CD14-positive monocyte (primary cell): Measurements from ENCODE around the gene RDH5. TPM values are rescaled to one million over a fixed set of nuclear protein-coding genes. Genes with fewer than 3 reads are reported as not detected.

ENCODE experiments used
- DNase-seq, 3 donors: peaks; one replicate each; pipeline ENCODE4 v3.0.0-alpha.2; 2011 to 2022
- H2AFZ ChIP-seq: 2 replicates; pipeline ENCODE4 v1.6.0; 2012; ENCODE audit warnings: mild to moderate bottlenecking, low read depth, low read length, inconsistent platforms; ENCODE audit not compliant: insufficient read depth, poor library complexity, severe bottlenecking
- H3K27ac ChIP-seq, 2 donors: 1 replicate in 1 of 2; 2 replicates in 1 of 2; pipeline ENCODE4 v1.5.1; 2012 to 2013; ENCODE audit warnings: low read length in 2 of 2, control low read depth in 1 of 2, inconsistent platforms in 1 of 2, low read depth in 1 of 2, mild to moderate bottlenecking in 1 of 2
- H3K27me3 ChIP-seq, 2 donors: one replicate each; pipeline versions ENCODE4 v1.6.0 to v1.6.1; 2011 to 2013; ENCODE audit warnings: low read length in 2 of 2; ENCODE audit not compliant: control insufficient read depth in 2 of 2, insufficient read depth in 2 of 2
- H3K36me3 ChIP-seq, 2 donors: replicated peaks in 1 of 2; 1 replicate in 1 of 2; 2 replicates in 1 of 2; pipeline versions ENCODE4 v1.5.1 to v1.6.1; 2012 to 2013; ENCODE audit warnings: low read length in 2 of 2, control low read depth in 1 of 2, inconsistent platforms in 1 of 2, mild to moderate bottlenecking in 1 of 2; ENCODE audit not compliant: insufficient read depth in 2 of 2, control insufficient read depth in 1 of 2
- H3K4me1 ChIP-seq, 2 donors: 1 replicate in 1 of 2; 2 replicates in 1 of 2; pipeline versions ENCODE4 v1.5.1 to v1.6.1; 2012 to 2013; ENCODE audit warnings: low read length in 2 of 2, control low read depth in 1 of 2, inconsistent platforms in 1 of 2, mild to moderate bottlenecking in 1 of 2, moderate library complexity in 1 of 2; ENCODE audit not compliant: insufficient read depth in 2 of 2, control insufficient read depth in 1 of 2
- H3K4me2 ChIP-seq: replicated peaks from 2 replicates; pipeline ENCODE3; 2012; ENCODE audit warnings: low read length, moderate library complexity, mild to moderate bottlenecking; ENCODE audit not compliant: poor library complexity, severe bottlenecking; ENCODE audit errors: extremely low read depth
- H3K4me3 ChIP-seq, 3 experiments: fragments of 200-600 bp in 1 of 3; sonication (generic) in 1 of 3; replicated peaks in 1 of 3; 1 replicate in 2 of 3; 2 replicates in 1 of 3; pipeline ENCODE4 v1.5.1; 2011 to 2013; ENCODE audit warnings: low read length in 3 of 3, mild to moderate bottlenecking in 3 of 3, control low read depth in 2 of 3, low read depth in 2 of 3, inconsistent platforms in 1 of 3, moderate library complexity in 1 of 3
- H3K79me2 ChIP-seq: 2 replicates; pipeline ENCODE4 v1.6.0; 2012; ENCODE audit warnings: mild to moderate bottlenecking, control low read depth, inconsistent platforms, low read length, moderate library complexity; ENCODE audit not compliant: insufficient read depth
- H3K9ac ChIP-seq: 2 replicates; pipeline ENCODE4 v1.6.0; 2017; ENCODE audit warnings: low read length, mild to moderate bottlenecking; ENCODE audit not compliant: insufficient read depth, poor library complexity, severe bottlenecking
- H3K9me3 ChIP-seq, 2 donors: replicated peaks in 1 of 2; 1 replicate in 1 of 2; 2 replicates in 1 of 2; pipeline versions ENCODE4 v1.5.1 to v1.6.1; 2012 to 2013; ENCODE audit warnings: low read length in 2 of 2, control low read depth in 1 of 2; ENCODE audit not compliant: control insufficient read depth in 1 of 2, insufficient read depth in 1 of 2
- H4K20me1 ChIP-seq: 2 replicates; pipeline ENCODE4 v1.6.0; 2012; ENCODE audit warnings: mild to moderate bottlenecking, low read length, control low read depth, moderate library complexity; ENCODE audit not compliant: insufficient read depth
- H3K27ac Mint-ChIP-seq, 7 donors: one replicate each; pipeline ENCODE4 v1.8.0; 2020; ENCODE audit warnings: mild to moderate bottlenecking in 7 of 7, mixed read lengths in 7 of 7, moderate library complexity in 6 of 7, inconsistent platforms in 2 of 7
- H3K27me3 Mint-ChIP-seq, 3 donors: one replicate each; pipeline ENCODE4 v1.8.0; 2021 to 2022; ENCODE audit warnings: low read depth in 3 of 3, mild to moderate bottlenecking in 3 of 3, mixed read lengths in 3 of 3, moderate library complexity in 3 of 3, inconsistent platforms in 1 of 3
- H3K36me3 Mint-ChIP-seq, 2 donors: one replicate each; pipeline ENCODE4 v1.8.0; 2020; ENCODE audit warnings: mixed read lengths in 2 of 2, inconsistent platforms in 1 of 2, mild to moderate bottlenecking in 1 of 2
- H3K4me1 Mint-ChIP-seq: one replicate; pipeline ENCODE4 v1.8.0; 2020; ENCODE audit warnings: mild to moderate bottlenecking, mixed read lengths
- H3K4me3 Mint-ChIP-seq, 2 donors: one replicate each; pipeline ENCODE4 v1.8.0; 2020; ENCODE audit warnings: mild to moderate bottlenecking in 2 of 2, mixed read lengths in 2 of 2, moderate library complexity in 1 of 2
- H3K9me3 Mint-ChIP-seq, 7 donors: one replicate each; pipeline ENCODE4 v1.8.0; 2020 to 2022; ENCODE audit warnings: mixed read lengths in 7 of 7, mild to moderate bottlenecking in 6 of 7, moderate library complexity in 6 of 7, inconsistent platforms in 2 of 7
- WGBS: methylation state at CpG from one replicate; pipeline ENCODE4 v1.1.5; 2013; ENCODE audit warnings: missing lambda C conversion rate; ENCODE audit not compliant: insufficient coverage; 5-methylcytosine and 5-hydroxymethylcytosine counted together
- intact Hi-C, 2 donors: fragments of 100-400 bp; cut with micrococcal nuclease; formaldehyde crosslinking; loops; one replicate each; pipeline versions ENCODE4 v1.15.0 to v1.15.1; 2023
- polyA plus RNA-seq, 3 donors: library from polyadenylated mRNA; depleted of rRNA in 1 of 3; unstranded in 2 of 3; stranded (reverse) in 1 of 3; fragments of 300-500 nt in 2 of 3; fragments of >200 nt in 1 of 3; fragmentation: Illumina TruSeq in 2 of 3; gene quantifications; 1 replicate in 2 of 3; 2 replicates in 1 of 3; pipeline ENCODE4 v1.2.3, GENCODE V29; 2012 to 2021
- TF ChIP-seq, protein P1 (sequence below): fragments of 200-600 bp; IDR thresholded peaks from one replicate; pipeline ENCODE4 v1.8.0; 2022; ENCODE audit warnings: antibody characterized with exemption, mild to moderate bottlenecking

Gene RDH5
- polyA plus RNA-seq, 3 donors = 1.2 to 10.4 (median 1.2) TPM

DNA sequence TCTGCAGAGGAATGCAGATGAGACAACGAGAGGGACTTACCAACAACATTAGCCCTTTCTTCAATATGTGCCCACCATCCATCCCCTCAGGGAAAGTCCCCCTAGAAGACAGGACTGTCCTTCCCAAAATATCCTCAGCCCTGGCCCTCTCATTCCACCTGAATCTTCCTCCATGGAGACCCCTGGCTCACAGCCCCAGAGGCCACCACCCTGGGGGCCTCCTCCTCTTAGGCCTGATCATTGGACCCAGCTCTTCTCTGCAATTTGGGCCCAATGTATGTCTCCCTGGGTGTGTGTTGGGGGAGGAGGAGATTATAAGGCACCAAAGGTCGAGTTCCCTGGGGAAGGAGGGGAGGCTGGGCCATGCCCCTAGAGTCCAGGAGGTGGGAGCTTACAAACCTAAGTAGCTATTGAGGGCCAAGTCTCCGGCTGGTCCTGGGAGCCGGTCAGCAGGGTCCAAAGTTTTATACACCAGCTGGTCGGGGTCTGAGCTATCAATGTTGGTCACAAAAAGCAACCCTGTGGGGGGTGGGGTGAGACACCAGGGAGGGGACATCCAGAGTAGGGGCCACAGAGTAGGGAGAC is 20.6 kb upstream of the RDH5 start:
- Histone ChIP-seq H3K79me2 (no peaks in the 10 kb centered on the region), H3K9me3 (no peaks in the 10 kb centered on the region), H3K27ac (no peak overlapping the region), H2AFZ (no peak overlapping the region), H4K20me1 (no peaks in the 10 kb centered on the region), H3K4me2 (no peak overlapping the region), H3K27me3 (no peaks in the 10 kb centered on the region), H3K9ac (no peak overlapping the region), H3K4me1 (peaks cover 0 to 3% of the 10 kb centered on the region in 2 donors), H3K36me3 (no peaks in the 10 kb centered on the region), H3K4me3 (no peak overlapping the region)
- H3K9me3 Mint-ChIP-seq = peaks cover 0 to 3% (median 0%) of the 10 kb centered on the region in 7 donors
- H3K4me3 Mint-ChIP-seq = no peak overlapping the region
- H3K27ac Mint-ChIP-seq = no peak overlapping the region
- H3K27me3 Mint-ChIP-seq = peaks cover 8 to 13% (median 10%) of the 10 kb centered on the region in 3 donors
- intact Hi-C loops = no loop called here
- TF ChIP-seq, protein P1, sequence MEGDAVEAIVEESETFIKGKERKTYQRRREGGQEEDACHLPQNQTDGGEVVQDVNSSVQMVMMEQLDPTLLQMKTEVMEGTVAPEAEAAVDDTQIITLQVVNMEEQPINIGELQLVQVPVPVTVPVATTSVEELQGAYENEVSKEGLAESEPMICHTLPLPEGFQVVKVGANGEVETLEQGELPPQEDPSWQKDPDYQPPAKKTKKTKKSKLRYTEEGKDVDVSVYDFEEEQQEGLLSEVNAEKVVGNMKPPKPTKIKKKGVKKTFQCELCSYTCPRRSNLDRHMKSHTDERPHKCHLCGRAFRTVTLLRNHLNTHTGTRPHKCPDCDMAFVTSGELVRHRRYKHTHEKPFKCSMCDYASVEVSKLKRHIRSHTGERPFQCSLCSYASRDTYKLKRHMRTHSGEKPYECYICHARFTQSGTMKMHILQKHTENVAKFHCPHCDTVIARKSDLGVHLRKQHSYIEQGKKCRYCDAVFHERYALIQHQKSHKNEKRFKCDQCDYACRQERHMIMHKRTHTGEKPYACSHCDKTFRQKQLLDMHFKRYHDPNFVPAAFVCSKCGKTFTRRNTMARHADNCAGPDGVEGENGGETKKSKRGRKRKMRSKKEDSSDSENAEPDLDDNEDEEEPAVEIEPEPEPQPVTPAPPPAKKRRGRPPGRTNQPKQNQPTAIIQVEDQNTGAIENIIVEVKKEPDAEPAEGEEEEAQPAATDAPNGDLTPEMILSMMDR = no peak
- H3K36me3 Mint-ChIP-seq = peaks cover 3% of the 10 kb centered on the region in 2 donors
- WGBS = 89% methylated on average over 4 of the region's 5 CpGs
- H3K4me1 Mint-ChIP-seq = peaks cover 10% of the 10 kb centered on the region
- DNase-seq = no peak

DNA sequence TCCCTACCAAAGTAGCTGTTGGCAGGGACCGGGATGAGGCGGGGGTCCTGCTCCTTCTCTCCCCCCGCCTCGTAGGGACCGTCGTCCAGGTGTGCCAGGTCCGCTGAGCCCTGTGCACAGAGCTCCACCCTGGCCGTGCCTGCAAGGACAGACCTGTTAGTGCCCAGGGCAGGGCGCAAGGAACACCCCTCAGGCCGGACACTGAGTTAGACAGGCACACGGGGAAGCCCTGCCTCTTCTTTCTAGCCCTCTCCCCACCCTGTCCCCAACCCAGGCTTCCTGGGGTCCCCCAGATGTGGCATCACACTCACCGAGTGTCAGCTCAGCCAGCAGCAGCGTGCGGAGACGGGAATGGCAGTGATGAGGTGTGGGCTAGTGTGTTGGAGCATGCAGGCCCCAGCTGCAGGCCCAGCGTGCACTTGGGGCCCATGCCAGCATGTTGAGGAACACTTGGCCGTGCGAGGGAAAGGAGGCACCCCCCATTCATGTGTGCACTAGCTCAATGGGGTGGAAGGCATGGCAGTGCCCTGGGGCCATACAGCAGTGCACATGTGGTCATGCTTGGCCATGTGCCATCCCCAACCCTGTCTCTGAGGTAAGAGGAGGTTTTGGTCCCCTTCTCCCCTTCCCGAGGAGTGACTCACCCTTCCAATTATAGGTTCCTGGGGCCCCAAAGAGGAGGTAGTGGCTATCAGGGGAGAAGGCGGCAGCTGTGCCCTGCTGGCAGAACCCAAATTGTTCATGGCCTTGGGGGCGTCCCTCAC is 19.8 kb upstream of the RDH5 start:
- Mint-ChIP-seq H3K27me3 (peaks cover 10 to 21% (median 14%) of the 10 kb centered on the region in 3 donors), H3K4me3 (no peak overlapping the region), H3K36me3 (peaks cover 3% of the 10 kb centered on the region in 2 donors), H3K4me1 (peaks cover 10% of the 10 kb centered on the region), H3K27ac (no peak overlapping the region), H3K9me3 (peaks cover 0 to 3% (median 0%) of the 10 kb centered on the region in 7 donors)
- H3K9ac ChIP-seq = no peak overlapping the region
- intact Hi-C loops = no loop called here
- H3K9me3 ChIP-seq = no peaks in the 10 kb centered on the region
- H3K27me3 ChIP-seq = no peaks in the 10 kb centered on the region
- H3K79me2 ChIP-seq = no peaks in the 10 kb centered on the region
- no peak overlapping the region for H2AFZ ChIP-seq
- 88% methylated on average over 17 of the region's 21 CpGs for WGBS
- no peaks in the 10 kb centered on the region for H3K36me3 ChIP-seq
- H3K4me1 ChIP-seq = peaks cover 0 to 3% of the 10 kb centered on the region in 2 donors
- no peaks in the 10 kb centered on the region for H4K20me1 ChIP-seq
- H3K27ac ChIP-seq = no peak overlapping the region
- TF ChIP-seq, protein P1 = no peak
- no peak overlapping the region for H3K4me2 ChIP-seq
- no peak for DNase-seq
- no peak overlapping the region for H3K4me3 ChIP-seq
